Esophagus mucosa (tissue), 1 donor: ENCODE measurements around the gene TULP1. TPM values are rescaled to one million over a fixed set of nuclear protein-coding genes. Genes with fewer than 3 reads are reported as not detected.

Source experiments
- ATAC-seq: fragments of 200-7000 bp; cut with Tn5 transposase; one replicate; pipeline ENCODE4 v1.9.1; 2020
- total RNA-seq: library from RNA; stranded (reverse); gene quantifications from one replicate; pipeline ENCODE4 v1.2.4, GENCODE V29; 2023
- donor health status: DM: yes; HTN: yes; CAD: no.

TULP1 gene
- total RNA-seq, 1 donor from 2014 or later = not detected

GRCh38 chr6:35481226-35481625 lies 31.5 kb downstream of the TULP1 start:
- no peak for ATAC-seq

GRCh38 chr6:35480176-35480575 lies 32.5 kb downstream of the TULP1 start:
- ATAC-seq = no peak

GRCh38 chr6:35478259-35478658 lies 34.4 kb downstream of the TULP1 start:
- ATAC-seq = no peak

GRCh38 chr6:35477551-35478179 lies 35.0 kb downstream of the TULP1 start:
- no peak for ATAC-seq

GRCh38 chr6:35477028-35477427 lies 35.7 kb downstream of the TULP1 start:
- ATAC-seq = no peak

GRCh38 chr6:35476004-35476403 lies 36.7 kb downstream of the TULP1 start:
- ATAC-seq = peak; percentile 34

GRCh38 chr6:35475573-35475972 lies 37.1 kb downstream of the TULP1 start:
- no peak for ATAC-seq

- no peak for ATAC-seq
Measured at GRCh38 chr6:35474942-35475570, 37.6 kb downstream of the TULP1 start.

- peak; percentile 14 for ATAC-seq
Measured at GRCh38 chr6:35474131-35474941, 38.4 kb downstream of the TULP1 start.

GRCh38 chr6:35473850-35474130 lies 38.9 kb downstream of the TULP1 start:
- ATAC-seq = no peak

GRCh38 chr6:35473075-35473849 lies 39.4 kb downstream of the TULP1 start:
- no peak for ATAC-seq

GRCh38 chr6:35471836-35472345 lies 40.8 kb downstream of the TULP1 start:
- no peak for ATAC-seq

GRCh38 chr6:35470663-35471120 lies 42.0 kb downstream of the TULP1 start:
- no peak for ATAC-seq

GRCh38 chr6:35469751-35470662 lies 42.7 kb downstream of the TULP1 start:
- peak; percentile 6 for ATAC-seq

- ATAC-seq = peak; percentile 6
Measured at GRCh38 chr6:35468980-35469750, 43.5 kb downstream of the TULP1 start.

- ATAC-seq = peak; percentile 90
Measured at GRCh38 chr6:35468181-35468979, 44.3 kb downstream of the TULP1 start, which contains the start of gene RPL10A. Gene RPL10A (plus strand): TSS chr6:35468401. CDS start chr6:35468435, 34 bp downstream.

GRCh38 chr6:35465646-35466045 lies 47.0 kb downstream of the TULP1 start:
- no peak for ATAC-seq

- ATAC-seq = no peak
Measured at GRCh38 chr6:35463292-35463691, 49.4 kb downstream of the TULP1 start.

GRCh38 chr6:35461270-35461669 lies 51.4 kb downstream of the TULP1 start:
- peak; percentile 71 for ATAC-seq

GRCh38 chr6:35457907-35458306 lies 54.8 kb downstream of the TULP1 start:
- no peak for ATAC-seq
